ENCODE results near the gene NEDD4L.
"Not testable (repeated sequence)": the region's sequence is repeated elsewhere in the genome, so short reads cannot be mapped to it uniquely, and the experiment has no call there.

NEDD4L gene

GRCh38 chr18:58362027-58362575 lies 318.1 kb downstream of the NEDD4L start:
- no peak for DNase-seq

DNA sequence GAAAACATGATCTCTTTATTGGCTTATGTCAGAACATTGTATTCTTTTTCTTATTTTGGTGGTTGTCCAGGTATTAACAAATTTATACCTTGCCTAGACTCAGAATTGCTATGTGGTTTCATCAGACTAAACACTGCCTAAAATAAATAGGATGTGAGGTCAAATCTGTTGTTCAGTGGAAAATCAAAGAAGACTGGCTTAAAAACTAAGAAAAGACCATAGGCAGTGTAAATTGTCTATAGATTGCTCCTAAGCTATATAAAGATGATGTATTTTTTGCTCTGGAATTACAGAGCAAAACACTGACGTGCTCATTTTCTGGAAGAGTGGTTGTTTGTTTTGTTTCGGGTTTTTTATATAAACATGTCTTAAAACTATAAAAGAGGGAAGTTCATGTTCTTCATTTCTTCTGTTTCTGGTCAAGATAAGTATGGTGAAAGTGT lies 318.8 kb downstream of the NEDD4L start:
- DNase-seq: no peak

DNA sequence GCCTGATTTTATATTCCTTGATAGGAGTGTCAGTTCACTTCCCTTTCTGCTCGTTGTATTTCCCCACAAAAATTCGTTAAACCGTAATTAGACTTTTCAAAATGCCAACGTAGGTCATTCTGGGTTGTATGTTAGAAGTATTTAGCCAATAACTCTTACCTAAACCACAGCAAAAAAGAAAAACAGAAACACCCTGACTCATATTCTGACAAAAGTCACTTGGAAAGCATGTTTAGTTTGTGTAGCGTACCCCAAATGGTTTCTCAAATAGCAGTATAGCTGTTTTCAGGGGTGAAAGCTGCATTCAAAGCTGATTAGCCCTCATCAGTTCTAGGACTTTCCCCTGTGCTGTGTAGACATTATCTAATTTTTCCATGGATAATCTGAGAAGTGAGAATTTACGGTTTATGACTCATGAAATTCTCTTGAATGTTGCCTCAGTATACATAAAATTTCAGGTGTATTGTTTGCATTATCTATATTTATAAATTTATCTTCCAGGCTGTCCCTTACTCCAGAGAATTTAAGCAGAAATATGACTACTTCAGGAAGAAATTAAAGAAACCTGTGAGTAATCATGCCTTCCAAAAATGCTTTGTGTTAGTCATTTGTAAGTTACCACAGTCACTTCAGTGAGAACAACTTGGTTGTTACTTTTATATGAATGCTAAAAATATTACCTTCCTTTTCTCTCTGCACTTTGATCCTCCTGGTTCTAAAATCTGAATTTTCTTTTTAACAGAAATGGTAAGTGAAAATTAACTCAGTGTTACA lies 319.9 kb downstream of the NEDD4L start:
- DNase-seq: no peak

- no peak for DNase-seq
Measured at GRCh38 chr18:58364876-58365528, 321.0 kb downstream of the NEDD4L start.

GRCh38 chr18:58367425-58368140 lies 323.6 kb downstream of the NEDD4L start:
- no peak for DNase-seq

DNA sequence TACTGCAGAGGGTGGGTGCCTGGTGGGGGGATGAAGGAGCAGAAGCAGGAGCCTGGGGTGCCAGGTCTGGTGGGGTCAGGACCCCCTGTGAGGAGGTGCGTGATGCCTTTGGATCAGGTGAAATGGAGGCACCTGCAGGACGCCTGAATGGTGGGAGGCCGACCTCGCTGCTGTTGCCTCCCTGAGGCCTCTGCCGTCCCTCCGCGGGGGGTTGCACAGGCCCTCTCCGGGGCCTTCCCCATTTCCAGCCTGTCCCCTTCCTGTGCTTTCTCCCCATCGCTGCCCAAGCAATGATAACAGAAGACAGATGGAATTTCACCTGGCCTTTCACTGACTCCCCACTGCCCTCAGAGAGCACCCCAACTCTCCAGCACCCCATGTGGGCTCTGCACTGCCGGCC lies 325.6 kb downstream of the NEDD4L start:
- DNase-seq: no peak

- DNase-seq: no peak
Measured at GRCh38 chr18:58370038-58370580, 326.1 kb downstream of the NEDD4L start.

- DNase-seq: no peak
Measured at GRCh38 chr18:58370612-58371011, 326.6 kb downstream of the NEDD4L start.

DNA sequence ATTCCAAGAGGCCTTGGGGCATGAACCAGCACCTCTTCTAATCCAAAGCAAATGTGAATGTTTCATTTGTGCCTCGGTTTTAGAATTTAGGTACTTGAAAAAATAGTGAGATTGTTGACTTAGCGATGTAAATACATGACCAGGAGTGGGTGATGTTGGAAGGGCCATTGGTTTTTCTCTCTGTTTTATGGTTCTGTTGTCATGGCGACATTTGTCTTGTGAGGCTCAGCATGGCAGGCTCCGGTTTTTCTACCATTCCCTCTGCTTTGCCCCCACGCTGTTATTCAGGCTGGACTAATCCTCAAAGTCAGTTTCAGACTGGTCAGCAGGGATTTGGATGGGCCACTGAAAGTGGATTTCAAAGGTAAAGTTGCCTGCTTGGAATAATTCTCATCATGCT lies 329.5 kb downstream of the NEDD4L start:
- DNase-seq: no peak

GRCh38 chr18:58375051-58375450 lies 331.0 kb downstream of the NEDD4L start:
- DNase-seq: no peak

GRCh38 chr18:58378411-58379379 lies 334.7 kb downstream of the NEDD4L start:
- no peak for DNase-seq

DNA sequence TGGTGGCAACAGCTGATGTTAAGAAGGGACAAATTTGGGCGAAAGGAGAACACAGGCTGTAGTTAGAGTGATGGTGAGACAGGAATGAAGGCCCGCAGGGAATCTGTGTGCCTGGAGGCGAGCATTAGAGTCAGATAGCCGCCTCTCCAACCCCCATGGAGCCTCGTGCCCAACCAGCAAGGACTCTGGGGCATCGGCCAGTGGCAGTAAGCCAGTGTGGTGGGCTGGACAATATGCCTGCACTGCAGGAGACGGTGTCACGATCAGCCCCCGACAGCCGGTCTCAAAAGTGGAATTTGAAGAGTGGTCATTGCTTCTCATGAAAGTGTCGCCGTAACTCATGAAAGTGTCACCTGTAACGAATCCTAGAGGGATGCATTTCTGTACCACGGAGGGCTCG lies 335.4 kb downstream of the NEDD4L start:
- DNase-seq: no peak

DNA sequence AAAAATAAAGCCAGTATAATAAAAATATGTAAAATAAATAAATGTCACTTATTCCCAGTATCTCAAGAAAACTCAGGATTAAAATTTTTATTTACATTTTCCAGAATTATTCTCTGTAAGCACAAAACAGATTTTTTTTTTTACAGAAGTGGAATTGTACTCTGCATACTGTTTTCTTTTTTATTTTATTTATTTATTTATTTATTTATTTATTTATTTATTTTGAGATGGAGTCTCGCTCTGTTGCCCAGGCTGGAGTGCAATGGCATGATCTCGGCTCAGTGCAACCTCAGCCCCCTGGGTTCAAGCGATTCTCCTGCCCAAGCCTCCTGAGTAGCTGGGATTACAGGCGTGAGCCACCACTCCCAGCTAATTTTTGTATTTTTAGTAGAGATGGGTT lies 336.1 kb downstream of the NEDD4L start:
- DNase-seq: not testable (repeated sequence)

DNA sequence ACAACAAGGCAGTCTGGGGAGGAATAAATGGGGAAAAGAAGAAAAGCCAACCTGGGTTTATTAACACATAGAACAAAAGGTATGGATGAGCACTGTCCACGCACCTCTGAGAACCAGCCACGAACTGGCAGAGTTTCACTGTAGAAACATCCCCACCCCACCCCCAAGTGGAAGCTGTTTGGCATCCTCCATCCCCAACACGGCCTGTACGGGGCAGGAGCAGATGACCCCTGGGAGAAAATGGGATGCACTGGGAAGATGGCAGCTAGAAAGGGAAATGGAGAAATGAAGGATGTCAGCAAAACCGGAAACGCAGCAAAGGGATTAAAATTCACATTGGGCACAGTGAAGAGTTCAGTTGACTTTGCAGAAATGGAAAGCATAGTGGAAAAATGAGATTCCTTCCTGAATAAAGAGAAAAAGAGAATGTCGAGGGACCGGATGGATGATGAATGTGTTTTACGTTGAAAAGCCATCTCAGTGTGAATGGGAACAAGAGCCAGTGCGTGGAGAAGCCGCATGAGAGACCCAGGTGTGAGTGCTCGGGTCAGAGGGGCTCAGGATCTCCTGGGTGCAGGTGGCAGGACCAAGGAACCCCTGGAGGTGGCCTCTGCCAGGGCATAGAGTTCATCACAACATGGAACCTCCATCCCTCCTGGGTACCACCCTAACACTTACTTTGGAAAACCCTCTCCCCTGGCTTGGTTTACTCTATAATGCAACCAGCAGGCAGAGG lies 337.8 kb downstream of the NEDD4L start:
- DNase-seq: no peak

GRCh38 chr18:58382446-58382845 lies 338.4 kb downstream of the NEDD4L start:
- DNase-seq: no peak

- no peak for DNase-seq
Measured at GRCh38 chr18:58385472-58385871, 341.4 kb downstream of the NEDD4L start.

GRCh38 chr18:58386780-58387179 lies 342.8 kb downstream of the NEDD4L start:
- no peak for DNase-seq

DNA sequence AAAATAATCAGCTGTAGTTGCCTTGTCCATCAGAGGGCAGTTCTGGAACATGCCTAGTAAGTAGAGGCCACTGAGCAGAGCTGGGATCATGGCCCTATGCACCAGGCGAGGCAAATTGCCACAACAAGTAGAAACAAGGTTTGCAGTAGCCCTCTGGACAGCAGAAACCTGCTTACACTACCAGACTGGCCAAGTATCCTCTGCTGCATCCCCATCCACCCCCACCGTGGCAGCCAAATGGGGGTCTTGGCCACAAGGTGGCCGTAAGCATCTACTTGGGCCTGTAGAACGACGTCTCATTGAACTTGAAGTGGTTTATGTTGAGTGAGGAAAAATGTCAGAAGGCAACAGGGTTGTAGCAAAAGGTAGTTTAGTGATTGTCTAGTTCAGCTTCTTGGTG lies 343.7 kb downstream of the NEDD4L start:
- DNase-seq: peak; percentile 11

DNA sequence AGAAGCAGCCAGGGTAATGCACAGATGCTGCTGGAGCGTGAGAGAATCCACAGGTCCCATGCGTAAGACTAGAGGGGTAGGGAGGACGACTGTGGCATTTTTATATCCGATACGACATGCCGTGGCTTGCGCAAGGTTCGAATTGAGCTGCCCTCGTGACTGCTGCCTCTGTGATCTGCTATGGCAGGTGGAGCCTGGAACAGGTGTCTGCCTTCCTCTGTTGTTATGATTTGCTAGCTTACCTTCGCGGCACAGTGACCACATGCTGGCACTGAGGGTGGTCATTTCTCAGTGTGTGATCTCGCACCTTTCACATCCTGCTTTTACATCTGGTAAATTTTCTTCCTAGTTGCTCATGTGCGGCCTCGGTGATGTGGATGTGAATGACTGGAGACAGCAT lies 344.7 kb downstream of the NEDD4L start:
- DNase-seq: peak; percentile 42

- DNase-seq: no peak
Measured at GRCh38 chr18:58389745-58390144, 345.7 kb downstream of the NEDD4L start.

DNA sequence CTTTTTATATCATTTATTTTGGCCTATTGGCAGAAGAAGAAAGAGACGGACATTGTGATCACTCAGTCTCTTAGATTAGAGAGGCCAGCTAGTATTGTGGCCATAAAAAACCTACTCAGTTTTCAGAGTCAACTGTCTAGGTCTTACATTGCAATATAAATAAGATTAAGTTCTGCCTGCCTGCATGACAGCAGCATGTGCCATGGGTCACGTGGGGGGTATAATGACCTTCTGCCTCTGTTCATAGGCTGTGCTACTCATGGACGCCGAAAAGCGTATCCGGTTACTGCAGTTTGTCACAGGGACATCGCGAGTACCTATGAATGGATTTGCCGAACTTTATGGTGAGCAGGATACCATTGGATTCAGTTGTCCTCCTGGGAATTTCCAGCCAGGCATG lies 346.4 kb downstream of the NEDD4L start:
- DNase-seq: no peak
